Measurements from ENCODE around the gene CAPN7. TPM values are rescaled to one million over a fixed set of nuclear protein-coding genes. Genes with fewer than 3 reads are reported as not detected.

Gene CAPN7
- total RNA-seq, 1 donor from 2014 or later, result 49.5 TPM

GRCh38 chr3:15286022-15286421 is 80.0 kb downstream of the CAPN7 start:
- no peaks in the 10 kb centered on the region for H3K36me3 Mint-ChIP-seq (ENCODE audit: unreplicated experiment)
- DNase-seq (ENCODE audit: extremely low spot score, unreplicated experiment), result no peak
- no peaks in the 10 kb centered on the region for H3K27me3 Mint-ChIP-seq (ENCODE audit: unreplicated experiment)
- H3K4me3 Mint-ChIP-seq (ENCODE audit: unreplicated experiment), result no peak overlapping the region
- TF ChIP-seq CTCF (IDR thresholded peaks at IDR 0.05), result no peak
- no peaks in the 10 kb centered on the region for H3K9me3 Mint-ChIP-seq (ENCODE audit: unreplicated experiment)
- H3K27ac Mint-ChIP-seq (ENCODE audit: unreplicated experiment), result no peak overlapping the region
- H3K4me1 Mint-ChIP-seq (ENCODE audit: unreplicated experiment), result no peaks in the 10 kb centered on the region

GRCh38 chr3:15287565-15288330 is 81.7 kb downstream of the CAPN7 start:
- DNase-seq (ENCODE audit: extremely low spot score, unreplicated experiment), result no peak
- H3K27me3 Mint-ChIP-seq (ENCODE audit: unreplicated experiment), result no peaks in the 10 kb centered on the region
- H3K4me3 Mint-ChIP-seq (ENCODE audit: unreplicated experiment), result no peak overlapping the region
- no peak overlapping the region for H3K27ac Mint-ChIP-seq (ENCODE audit: unreplicated experiment)
- H3K9me3 Mint-ChIP-seq (ENCODE audit: unreplicated experiment), result no peaks in the 10 kb centered on the region
- H3K4me1 Mint-ChIP-seq (ENCODE audit: unreplicated experiment), result peaks cover 2% of the 10 kb centered on the region
- no peaks in the 10 kb centered on the region for H3K36me3 Mint-ChIP-seq (ENCODE audit: unreplicated experiment)
- no peak for TF ChIP-seq CTCF (IDR thresholded peaks at IDR 0.05)

- Mint-ChIP-seq H3K4me1 (ENCODE audit: unreplicated experiment) (peaks cover 9% of the 10 kb centered on the region), H3K9me3 (ENCODE audit: unreplicated experiment) (no peaks in the 10 kb centered on the region)
Observed at GRCh38 chr3:15288331-15289035, 82.4 kb downstream of the CAPN7 start.

GRCh38 chr3:15289661-15290060 is 83.6 kb downstream of the CAPN7 start:
- no peaks in the 10 kb centered on the region for H3K36me3 Mint-ChIP-seq (ENCODE audit: unreplicated experiment)
- H3K27ac Mint-ChIP-seq (ENCODE audit: unreplicated experiment), result no peak overlapping the region
- TF ChIP-seq CTCF (IDR thresholded peaks at IDR 0.05), result no peak
- no peaks in the 10 kb centered on the region for H3K27me3 Mint-ChIP-seq (ENCODE audit: unreplicated experiment)
- no peak for DNase-seq (ENCODE audit: extremely low spot score, unreplicated experiment)
- H3K4me1 Mint-ChIP-seq (ENCODE audit: unreplicated experiment), result peaks cover 9% of the 10 kb centered on the region
- H3K4me3 Mint-ChIP-seq (ENCODE audit: unreplicated experiment), result no peak overlapping the region
- no peaks in the 10 kb centered on the region for H3K9me3 Mint-ChIP-seq (ENCODE audit: unreplicated experiment)

More at GRCh38 chr3:15288331-15289035, 82.4 kb downstream of the CAPN7 start:
- DNase-seq (ENCODE audit: extremely low spot score, unreplicated experiment), result no peak
- no peak overlapping the region for H3K4me3 Mint-ChIP-seq (ENCODE audit: unreplicated experiment)
- H3K27me3 Mint-ChIP-seq (ENCODE audit: unreplicated experiment), result no peaks in the 10 kb centered on the region
- no peaks in the 10 kb centered on the region for H3K36me3 Mint-ChIP-seq (ENCODE audit: unreplicated experiment)
- no peak for TF ChIP-seq CTCF (IDR thresholded peaks at IDR 0.05)
- no peak overlapping the region for H3K27ac Mint-ChIP-seq (ENCODE audit: unreplicated experiment)

- peaks cover 9% of the 10 kb centered on the region for H3K4me1 Mint-ChIP-seq (ENCODE audit: unreplicated experiment)
- DNase-seq (ENCODE audit: extremely low spot score, unreplicated experiment), result no peak
- no peak overlapping the region for H3K4me3 Mint-ChIP-seq (ENCODE audit: unreplicated experiment)
- H3K9me3 Mint-ChIP-seq (ENCODE audit: unreplicated experiment), result no peaks in the 10 kb centered on the region
- H3K27me3 Mint-ChIP-seq (ENCODE audit: unreplicated experiment), result no peaks in the 10 kb centered on the region
- no peak for TF ChIP-seq CTCF (IDR thresholded peaks at IDR 0.05)
- no peaks in the 10 kb centered on the region for H3K36me3 Mint-ChIP-seq (ENCODE audit: unreplicated experiment)
- no peak overlapping the region for H3K27ac Mint-ChIP-seq (ENCODE audit: unreplicated experiment)
Observed at GRCh38 chr3:15290736-15291135, 84.7 kb downstream of the CAPN7 start.
